Measurements from ENCODE around the gene CEP85L. TPM values are rescaled to one million over a fixed set of nuclear protein-coding genes. Genes with fewer than 3 reads are reported as not detected.

CEP85L gene
- total RNA-seq, 2 experiments from 2014 or later = 45.7 to 48.7 TPM

DNA sequence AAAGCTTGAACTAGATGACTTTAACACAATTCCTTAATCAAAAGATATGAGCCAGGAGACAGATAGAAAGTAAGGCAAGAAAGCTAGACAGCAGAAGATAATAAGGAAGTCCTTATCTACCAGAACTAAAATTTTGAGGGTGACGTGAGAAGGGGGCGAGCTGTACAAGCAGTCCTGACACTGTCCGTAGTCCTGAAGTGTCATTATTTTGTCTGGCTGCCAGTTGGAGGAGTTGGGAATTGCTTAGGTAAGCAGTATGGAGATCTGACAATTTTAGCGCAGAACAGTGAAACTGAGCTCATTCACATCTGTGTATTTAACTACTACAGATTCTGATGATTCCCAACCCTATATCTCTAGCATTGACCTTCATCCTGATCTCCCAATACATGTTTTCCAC is 25.8 kb upstream of the CEP85L start:
- ChIA-PET POLR2A (interaction anchor here (1.6 kb wide), 1 partner anchor 32 kb away, joined by 3 read pairs; no protein-coding TSS in a partner anchor), CTCF (interaction anchor here (1.0 to 1.1 kb wide), 2 partner anchors 12 to 21 kb away, joined by 3 to 4 read pairs; no protein-coding TSS in a partner anchor)
- no peak overlapping the region for H3K27ac Mint-ChIP-seq
- H3K36me3 Mint-ChIP-seq (ENCODE audit: low read depth) = peaks cover 35% of the 10 kb centered on the region
- DNase-seq (no peak), ATAC-seq (no peak)
- H3K4me3 Mint-ChIP-seq = no peak overlapping the region
- no peaks in the 10 kb centered on the region for H3K27me3 Mint-ChIP-seq (ENCODE audit: low read depth)
- no peaks in the 10 kb centered on the region for H3K9me3 Mint-ChIP-seq (ENCODE audit: insufficient read depth)
- peaks cover 35% of the 10 kb centered on the region for H3K4me1 Mint-ChIP-seq (ENCODE audit: low read depth)

DNA sequence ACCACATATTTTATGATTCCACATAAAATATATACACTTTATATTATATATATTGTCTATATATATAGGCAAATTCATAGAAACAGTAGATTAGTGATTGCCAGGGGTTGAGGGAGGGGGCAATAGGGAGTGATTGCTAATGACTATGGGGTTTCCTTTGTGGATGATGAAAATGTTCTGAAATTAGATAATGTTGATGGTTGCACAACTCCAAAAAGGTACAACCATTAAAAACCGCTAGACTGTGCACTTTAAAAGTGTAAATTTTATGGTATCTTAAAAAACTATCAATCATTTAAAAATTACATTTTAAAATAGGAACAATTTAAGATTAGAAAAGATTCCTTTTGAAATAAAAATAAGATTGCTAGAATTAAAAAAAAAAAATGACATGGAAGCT is 23.8 kb upstream of the CEP85L start:
- no peaks in the 10 kb centered on the region for H3K27me3 Mint-ChIP-seq (ENCODE audit: low read depth)
- H3K36me3 Mint-ChIP-seq (ENCODE audit: low read depth) = peaks cover 41% of the 10 kb centered on the region
- no peak overlapping the region for H3K4me3 Mint-ChIP-seq
- peaks cover 32% of the 10 kb centered on the region for H3K4me1 Mint-ChIP-seq (ENCODE audit: low read depth)
- ATAC-seq (no peak), DNase-seq (no peak)
- ChIA-PET CTCF (no interaction called here), POLR2A (no interaction called here)
- H3K9me3 Mint-ChIP-seq (ENCODE audit: insufficient read depth) = no peaks in the 10 kb centered on the region
- no peak overlapping the region for H3K27ac Mint-ChIP-seq

DNA sequence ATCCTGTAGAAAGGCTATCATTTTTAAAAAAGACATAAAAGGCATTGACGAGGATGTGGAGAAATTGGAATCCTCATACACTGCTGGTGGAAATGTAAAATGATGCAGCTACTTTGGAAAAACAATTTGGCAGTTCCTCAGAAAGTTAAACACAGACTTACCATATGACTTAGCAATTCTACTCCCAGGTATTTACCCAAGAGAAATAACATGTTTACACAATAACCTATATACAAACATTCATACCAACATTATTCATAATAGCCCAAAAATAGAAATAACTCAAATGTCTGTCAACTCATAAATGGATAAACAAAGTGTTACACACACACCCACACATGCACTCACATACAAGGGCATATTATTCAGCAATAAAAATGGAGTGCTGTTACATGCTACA is 23.4 kb upstream of the CEP85L start:
- ATAC-seq (no peak), DNase-seq (no peak)
- Mint-ChIP-seq H3K27me3 (ENCODE audit: low read depth) (no peaks in the 10 kb centered on the region), H3K36me3 (ENCODE audit: low read depth) (peaks cover 42% of the 10 kb centered on the region), H3K9me3 (ENCODE audit: insufficient read depth) (no peaks in the 10 kb centered on the region), H3K27ac (no peak overlapping the region), H3K4me3 (no peak overlapping the region), H3K4me1 (ENCODE audit: low read depth) (peaks cover 30% of the 10 kb centered on the region)
- POLR2A ChIA-PET = no interaction called here
- CTCF ChIA-PET = no interaction called here

DNA sequence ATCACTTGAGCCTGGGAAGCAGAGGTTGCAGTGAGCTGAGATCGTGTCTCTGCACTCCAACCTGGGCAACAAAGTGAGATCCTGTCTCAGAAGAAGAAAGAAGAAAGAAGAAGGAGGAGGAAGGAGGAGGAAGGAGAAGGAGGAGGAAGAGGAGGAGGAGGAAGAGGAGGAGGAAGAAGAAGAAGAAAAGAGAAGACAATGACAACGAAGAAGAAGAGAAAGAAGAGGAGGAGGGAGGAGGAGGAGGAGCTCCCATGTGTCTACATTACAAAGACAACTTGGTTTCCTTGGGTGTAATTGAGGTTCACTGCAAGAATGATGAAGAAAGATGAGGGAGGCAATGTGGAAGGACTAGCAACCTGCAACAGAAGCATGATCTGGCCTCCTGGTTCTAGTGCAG is 21.3 kb upstream of the CEP85L start:
- Mint-ChIP-seq H3K36me3 (ENCODE audit: low read depth) (peaks cover 31% of the 10 kb centered on the region), H3K27ac (no peak overlapping the region), H3K9me3 (ENCODE audit: insufficient read depth) (no peaks in the 10 kb centered on the region), H3K27me3 (ENCODE audit: low read depth) (no peaks in the 10 kb centered on the region), H3K4me1 (ENCODE audit: low read depth) (peaks cover 20% of the 10 kb centered on the region), H3K4me3 (no peak overlapping the region)
- DNase-seq (no peak), ATAC-seq (no peak)
- CTCF ChIA-PET = interaction anchor here (0.9 to 1.9 kb wide), 4 partner anchors 8 to 107 kb away, joined by 3 to 6 read pairs (median 4); no protein-coding TSS in a partner anchor
- POLR2A ChIA-PET = interaction anchor here (1.7 kb wide), 1 partner anchor 37 kb away, joined by 5 read pairs; no protein-coding TSS in a partner anchor

DNA sequence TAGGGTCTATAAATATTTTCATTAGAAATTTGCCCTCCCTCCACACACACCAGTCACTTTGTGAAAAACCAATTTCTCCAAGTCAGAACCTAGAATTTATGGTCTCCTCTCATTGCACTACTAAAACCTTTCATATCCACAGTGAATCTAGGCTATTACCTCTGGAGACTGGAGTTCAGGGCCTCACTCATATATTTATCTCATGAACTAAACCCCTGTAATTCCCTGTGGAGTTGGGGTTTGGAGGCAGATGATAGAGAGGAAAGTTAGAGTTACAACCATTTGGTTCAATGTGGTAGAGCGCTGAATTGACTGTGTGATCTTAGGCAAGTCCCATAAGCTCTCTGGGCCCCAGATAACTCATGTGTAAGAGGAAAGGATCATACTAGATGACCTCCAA is 18.2 kb upstream of the CEP85L start:
- peaks cover 26% of the 10 kb centered on the region for H3K36me3 Mint-ChIP-seq (ENCODE audit: low read depth)
- H3K27me3 Mint-ChIP-seq (ENCODE audit: low read depth) = no peaks in the 10 kb centered on the region
- H3K27ac Mint-ChIP-seq = no peak overlapping the region
- peaks cover 38% of the 10 kb centered on the region for H3K4me1 Mint-ChIP-seq (ENCODE audit: low read depth)
- CTCF ChIA-PET = interaction anchor here (1.9 to 2.8 kb wide), 2 partner anchors 14 to 131 kb away, joined by 4 to 7 read pairs; no protein-coding TSS in a partner anchor
- POLR2A ChIA-PET = interaction anchor here (1.4 kb wide), 1 partner anchor 11 kb away, joined by 4 read pairs; no protein-coding TSS in a partner anchor
- DNase-seq = no peak
- no peak for ATAC-seq
- no peak overlapping the region for H3K4me3 Mint-ChIP-seq
- no peaks in the 10 kb centered on the region for H3K9me3 Mint-ChIP-seq (ENCODE audit: insufficient read depth)

DNA sequence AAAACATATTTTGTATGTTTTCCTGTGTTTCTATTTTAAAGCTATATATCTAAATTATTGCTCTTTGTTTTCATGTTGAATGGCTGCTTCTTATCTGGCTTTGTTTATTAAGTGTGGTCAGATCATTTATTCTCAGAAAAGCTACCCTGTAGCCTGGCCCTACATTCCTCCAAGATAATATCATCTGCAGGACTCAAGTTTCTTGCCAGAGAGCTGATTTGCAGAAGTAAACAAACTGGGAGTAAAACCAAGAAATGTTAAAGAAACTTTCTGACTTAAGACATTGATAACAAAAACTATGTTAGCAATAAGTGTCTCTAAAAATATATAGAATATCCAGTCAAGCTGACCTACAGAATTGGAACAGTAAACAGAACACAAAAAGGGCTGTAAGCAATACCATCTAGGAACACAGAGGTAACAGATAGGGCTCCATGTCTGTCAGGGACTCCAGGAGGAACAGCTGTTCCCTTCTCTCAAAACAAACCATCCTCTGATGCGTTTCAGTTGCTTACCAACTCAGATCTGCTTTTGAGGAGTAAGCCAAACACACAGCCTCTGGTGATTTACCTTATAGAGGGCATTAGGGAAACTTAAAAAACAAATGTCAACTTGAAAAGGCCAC is 17.5 kb upstream of the CEP85L start:
- POLR2A ChIA-PET = interaction anchor here (1.4 kb wide), 1 partner anchor 12 kb away, joined by 4 read pairs; no protein-coding TSS in a partner anchor
- CTCF ChIA-PET = interaction anchor here (1.4 to 2.8 kb wide), 3 partner anchors 15 to 132 kb away, joined by 4 to 7 read pairs (median 5); no protein-coding TSS in a partner anchor
- Mint-ChIP-seq H3K4me1 (ENCODE audit: low read depth) (peaks cover 45% of the 10 kb centered on the region), H3K36me3 (ENCODE audit: low read depth) (peaks cover 31% of the 10 kb centered on the region), H3K27ac (no peak overlapping the region), H3K9me3 (ENCODE audit: insufficient read depth) (no peaks in the 10 kb centered on the region), H3K4me3 (no peak overlapping the region), H3K27me3 (ENCODE audit: low read depth) (no peaks in the 10 kb centered on the region)
- ATAC-seq = no peak
- DNase-seq = no peak

DNA sequence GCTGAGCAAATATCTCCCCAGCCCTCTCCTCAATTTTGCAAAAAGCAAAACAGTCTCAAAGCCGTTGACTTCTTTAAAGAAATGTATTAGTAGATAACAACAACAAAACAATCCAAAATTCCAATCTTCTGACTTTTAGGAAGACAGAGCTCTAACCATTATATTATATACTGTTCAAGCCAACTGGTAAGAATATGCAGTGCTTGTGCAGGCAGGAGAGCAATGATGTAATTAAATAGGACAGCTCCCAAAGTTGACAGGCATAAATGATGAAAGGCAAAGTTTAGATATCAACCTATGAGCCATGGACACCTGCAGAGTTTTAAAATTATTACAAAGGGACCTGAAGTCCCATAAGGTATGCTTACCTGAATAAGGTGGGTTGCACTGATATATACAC is 16.6 kb upstream of the CEP85L start:
- H3K4me1 Mint-ChIP-seq (ENCODE audit: low read depth) = peaks cover 42% of the 10 kb centered on the region
- H3K27me3 Mint-ChIP-seq (ENCODE audit: low read depth) = no peaks in the 10 kb centered on the region
- ChIA-PET POLR2A (no interaction called here), CTCF (interaction anchor here (1.4 to 2.8 kb wide), 3 partner anchors 16 to 133 kb away, joined by 4 to 7 read pairs (median 5); no protein-coding TSS in a partner anchor)
- no peak overlapping the region for H3K4me3 Mint-ChIP-seq
- H3K27ac Mint-ChIP-seq = no peak overlapping the region
- DNase-seq (no peak), ATAC-seq (no peak)
- no peaks in the 10 kb centered on the region for H3K9me3 Mint-ChIP-seq (ENCODE audit: insufficient read depth)
- H3K36me3 Mint-ChIP-seq (ENCODE audit: low read depth) = peaks cover 28% of the 10 kb centered on the region

DNA sequence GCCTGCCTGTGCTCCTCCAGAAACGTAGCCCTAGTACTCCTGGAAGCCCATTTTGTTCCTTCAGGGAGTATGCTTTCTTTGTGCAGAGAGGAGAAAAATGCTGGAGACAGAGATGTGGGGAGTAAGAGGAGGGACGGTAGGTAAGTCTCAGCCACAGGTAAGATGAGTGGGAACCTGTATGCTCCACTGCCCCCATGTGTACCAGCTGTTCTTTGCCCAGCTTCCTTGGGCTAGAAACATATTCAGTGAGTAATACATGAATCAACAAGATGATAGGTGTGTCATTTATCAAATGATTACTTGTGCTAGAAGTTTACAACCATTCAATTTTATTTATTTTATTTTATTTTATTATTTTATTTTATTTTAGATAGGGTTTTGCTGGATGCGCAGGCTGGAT is 13.6 kb upstream of the CEP85L start:
- Mint-ChIP-seq H3K36me3 (ENCODE audit: low read depth) (peaks cover 32% of the 10 kb centered on the region), H3K4me1 (ENCODE audit: low read depth) (peaks cover 36% of the 10 kb centered on the region), H3K27me3 (ENCODE audit: low read depth) (no peaks in the 10 kb centered on the region), H3K9me3 (ENCODE audit: insufficient read depth) (no peaks in the 10 kb centered on the region), H3K4me3 (peak overlapping the region; percentile 82), H3K27ac (peak overlapping the region; percentile 93)
- ATAC-seq = peak; percentile 35
- CTCF ChIA-PET = interaction anchor here (1.2 to 1.3 kb wide), 3 partner anchors 18 to 135 kb away, joined by 3 to 5 read pairs (median 3); no protein-coding TSS in a partner anchor
- POLR2A ChIA-PET = interaction anchor here (1.0 to 2.1 kb wide), 2 partner anchors 45 to 48 kb away, joined by 3 to 14 read pairs; no protein-coding TSS in a partner anchor
- no peak for DNase-seq

DNA sequence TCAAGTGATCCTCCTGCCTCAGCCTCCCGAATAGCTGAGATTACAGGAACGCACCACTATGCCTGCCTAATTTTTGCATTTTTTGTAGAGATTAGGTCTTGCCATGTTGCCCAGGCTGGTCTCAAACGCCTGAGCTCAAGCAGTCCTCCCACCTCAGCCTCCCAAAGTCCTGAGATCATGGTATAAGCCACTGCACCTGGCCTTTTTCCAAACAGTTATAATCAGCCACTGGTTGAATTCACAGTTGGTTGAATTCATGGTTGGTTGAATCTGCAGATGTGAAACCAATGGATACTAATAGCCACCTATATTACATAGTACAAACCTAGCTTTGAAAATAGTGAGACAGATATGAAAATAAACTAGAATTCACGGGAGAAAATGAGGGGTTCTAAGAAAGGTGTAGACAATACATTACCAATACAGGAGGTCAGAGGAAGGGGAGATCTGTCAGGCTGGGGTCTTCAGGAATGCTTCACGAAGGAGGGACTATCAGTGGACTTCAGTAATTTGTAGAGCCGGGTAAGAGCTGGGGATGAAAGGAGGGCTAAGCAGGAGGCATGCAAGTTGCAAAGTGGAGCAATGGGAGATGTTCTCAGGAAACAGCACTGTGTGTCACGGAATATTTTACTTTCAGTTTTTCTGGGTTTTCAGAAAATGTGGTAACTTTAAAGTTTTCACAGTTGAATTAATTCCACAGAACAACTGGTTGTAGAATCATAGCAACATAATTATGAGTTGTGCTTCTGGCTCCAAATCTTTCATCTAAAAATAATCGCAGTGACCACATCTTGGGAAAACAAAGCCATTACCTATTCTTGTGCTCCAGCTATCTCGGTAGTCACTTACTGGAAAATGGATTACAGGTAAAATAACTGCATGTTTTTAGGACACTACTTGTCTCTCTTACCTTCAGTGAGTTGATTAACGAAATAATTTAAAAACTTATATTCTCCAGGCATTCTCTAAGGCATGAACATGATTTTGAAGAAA is 12.9 kb upstream of the CEP85L start:
- Mint-ChIP-seq H3K36me3 (ENCODE audit: low read depth) (peaks cover 33% of the 10 kb centered on the region), H3K4me3 (peak overlapping the region; percentile 82), H3K4me1 (ENCODE audit: low read depth) (peaks cover 44% of the 10 kb centered on the region), H3K27ac (peak overlapping the region; percentile 93), H3K27me3 (ENCODE audit: low read depth) (no peaks in the 10 kb centered on the region), H3K9me3 (ENCODE audit: insufficient read depth) (no peaks in the 10 kb centered on the region)
- ChIA-PET POLR2A (interaction anchor here (1.0 to 2.1 kb wide), 2 partner anchors 45 to 49 kb away, joined by 3 to 14 read pairs; no protein-coding TSS in a partner anchor), CTCF (interaction anchor here (0.6 to 1.3 kb wide), 6 partner anchors 17 to 136 kb away, joined by 3 to 5 read pairs (median 3); no protein-coding TSS in a partner anchor)
- ATAC-seq = peak; percentile 66
- DNase-seq = no peak

DNA sequence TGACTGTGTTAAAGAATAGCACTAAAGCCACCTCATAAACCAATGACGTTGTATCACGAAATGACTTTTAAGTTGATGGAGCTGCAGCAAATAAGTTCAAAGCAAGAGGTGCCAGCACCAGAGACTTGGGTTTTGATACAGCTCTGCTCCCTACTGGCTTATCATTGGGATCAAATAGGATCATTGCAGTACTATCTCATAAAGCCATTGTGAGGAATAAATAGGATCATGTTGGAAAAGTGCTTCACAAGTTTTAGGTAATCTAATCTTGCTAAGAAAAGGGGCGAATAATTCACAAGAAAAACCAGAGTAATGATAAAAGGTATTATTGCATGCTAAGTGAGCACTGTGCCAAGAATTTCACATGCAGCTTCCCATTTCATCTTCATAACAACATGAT is 10.4 kb upstream of the CEP85L start:
- no peak for DNase-seq
- no peak overlapping the region for H3K4me3 Mint-ChIP-seq
- ATAC-seq = no peak
- H3K36me3 Mint-ChIP-seq (ENCODE audit: low read depth) = peaks cover 31% of the 10 kb centered on the region
- H3K27ac Mint-ChIP-seq = no peak overlapping the region
- ChIA-PET POLR2A (interaction anchor here (0.6 kb wide), 1 partner anchor 48 kb away, joined by 3 read pairs; no protein-coding TSS in a partner anchor), CTCF (no interaction called here)
- peaks cover 47% of the 10 kb centered on the region for H3K4me1 Mint-ChIP-seq (ENCODE audit: low read depth)
- H3K9me3 Mint-ChIP-seq (ENCODE audit: insufficient read depth) = no peaks in the 10 kb centered on the region
- H3K27me3 Mint-ChIP-seq (ENCODE audit: low read depth) = no peaks in the 10 kb centered on the region

DNA sequence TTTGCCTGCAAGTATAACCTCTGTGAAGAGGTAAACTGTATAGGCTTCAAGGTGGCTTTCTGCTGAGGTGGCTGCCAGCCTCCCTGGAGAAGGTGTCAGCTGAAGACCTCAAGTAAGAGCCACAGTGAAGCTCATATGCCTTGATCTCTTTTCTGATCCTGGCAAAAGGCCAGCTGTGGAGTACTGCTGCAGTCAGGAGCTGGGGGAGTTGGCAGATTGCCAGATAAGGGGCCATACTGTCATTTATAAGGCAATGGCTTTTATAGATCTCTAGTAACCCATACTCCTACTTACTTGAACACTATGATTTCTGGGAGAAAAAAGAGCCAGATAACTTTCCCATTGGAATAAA is 8.8 kb upstream of the CEP85L start:
- H3K36me3 Mint-ChIP-seq (ENCODE audit: low read depth) = peaks cover 40% of the 10 kb centered on the region
- peaks cover 52% of the 10 kb centered on the region for H3K4me1 Mint-ChIP-seq (ENCODE audit: low read depth)
- ChIA-PET CTCF (interaction anchor here (0.6 to 1.4 kb wide), 5 partner anchors 8 to 44 kb away, joined by 3 to 4 read pairs (median 3); partner anchors contain the start of gene CEP85L), POLR2A (interaction anchor here (1.6 kb wide), 1 partner anchor 46 kb away, joined by 3 read pairs; no protein-coding TSS in a partner anchor)
- H3K9me3 Mint-ChIP-seq (ENCODE audit: insufficient read depth) = no peaks in the 10 kb centered on the region
- H3K4me3 Mint-ChIP-seq = no peak overlapping the region
- peak overlapping the region; percentile 31 for H3K27ac Mint-ChIP-seq
- ATAC-seq = peak; percentile 50
- no peaks in the 10 kb centered on the region for H3K27me3 Mint-ChIP-seq (ENCODE audit: low read depth)
- DNase-seq = peak; percentile 49

All from activated CD8-positive, alpha-beta T cell treated with anti-CD3 and anti-CD28 coated beads, Interleukin-2, amount 10 ng/mL, durations not matched to agents 7 days and 5 days (primary cell).